OCI-LY7 (cell line): ENCODE measurements around the gene HMOX1. TPM values are rescaled to one million over a fixed set of nuclear protein-coding genes. Genes with fewer than 3 reads are reported as not detected.
A peak's percentile ranks its signal among the peaks of the same experiment; 100 is the strongest.

ENCODE experiments used
- BruUV-seq: library from RNA; stranded (reverse); fragments of 400-500 nt; replicated peaks from 2 replicates; lab custom pipeline; 2021; lab: Mats Ljungman, UMichigan
- CTCF ChIA-PET: fragments of 300-600 bp; sonication (Branson Sonifier 250); formaldehyde crosslinking; loops from one replicate; lab custom pipeline; 2022; ENCODE audit warnings: antibody characterized with exemption; ENCODE audit not compliant: unreplicated experiment; lab: Charles Lee
- POLR2A ChIA-PET: fragments of 300-600 bp; sonication (Branson Sonifier 250); formaldehyde crosslinking; loops from one replicate; lab custom pipeline; 2022; ENCODE audit warnings: antibody characterized with exemption; lab: Charles Lee
- DNase-seq: peaks from one replicate; pipeline ENCODE4 v3.0.0-alpha.2; 2015; ENCODE audit warnings: low spot score
- H2AFZ ChIP-seq: fragments of 200-600 bp; sonication (generic), shearing (Covaris generic); 2 replicates; pipeline ENCODE4 v1.6.1; 2014; ENCODE audit warnings: mild to moderate bottlenecking, antibody characterized with exemption, low read length, moderate library complexity
- H3K27ac ChIP-seq: fragments of 200-600 bp; sonication (generic); 2 replicates; pipeline ENCODE4 v1.5.1; 2014; ENCODE audit warnings: mixed run types, low read depth, mild to moderate bottlenecking, moderate library complexity, low read length, inconsistent platforms; ENCODE audit not compliant: poor library complexity, severe bottlenecking
- H3K36me3 ChIP-seq: fragments of 200-600 bp; sonication (generic); 2 replicates; pipeline ENCODE4 v1.6.1; 2014; ENCODE audit warnings: mild to moderate bottlenecking, antibody characterized with exemption, low read length, moderate library complexity, mixed read lengths; ENCODE audit not compliant: insufficient read depth
- H3K4me1 ChIP-seq: fragments of 200-600 bp; sonication (generic); 2 replicates; pipeline ENCODE4 v1.5.1; 2014; ENCODE audit warnings: mild to moderate bottlenecking, low read length; ENCODE audit not compliant: insufficient read depth, poor library complexity, severe bottlenecking
- H3K4me2 ChIP-seq: fragments of 200-600 bp; sonication (generic); 2 replicates; pipeline ENCODE4 v1.6.1; 2014; ENCODE audit warnings: mild to moderate bottlenecking, low read length
- H3K4me3 ChIP-seq: fragments of 200-600 bp; sonication (generic); 2 replicates; pipeline ENCODE4 v1.5.1; 2014; ENCODE audit warnings: mild to moderate bottlenecking, low read depth, low read length; ENCODE audit not compliant: poor library complexity, severe bottlenecking
- H3K79me2 ChIP-seq: fragments of 200-600 bp; sonication (generic); 2 replicates; pipeline ENCODE4 v1.6.1; 2016; ENCODE audit warnings: low read depth, mild to moderate bottlenecking, low read length, moderate library complexity, mixed read lengths; ENCODE audit not compliant: insufficient read depth
- H3K9me2 ChIP-seq: fragments of 200-600 bp; sonication (generic); 2 replicates; pipeline ENCODE4 v1.6.1; 2016; ENCODE audit warnings: mild to moderate bottlenecking, low read length, mixed read lengths; ENCODE audit not compliant: insufficient read depth
- H3K9me3 ChIP-seq: fragments of 200-600 bp; sonication (generic); 2 replicates; pipeline ENCODE4 v1.6.1; 2014; ENCODE audit warnings: mild to moderate bottlenecking, mixed run types, low read length, mixed read lengths
- H4K20me1 ChIP-seq: fragments of 200-600 bp; sonication (generic); 2 replicates; pipeline ENCODE4 v1.6.1; 2014; ENCODE audit warnings: mild to moderate bottlenecking, antibody characterized with exemption, low read length, moderate library complexity, mixed read lengths; ENCODE audit not compliant: insufficient read depth
- EZH2phosphoT487 ChIP-seq: fragments of 200-600 bp; sonication (generic); IDR thresholded peaks from 2 replicates; pipeline ENCODE4 v1.6.1; 2018; ENCODE audit warnings: low read depth, borderline replicate concordance, mild to moderate bottlenecking, mixed run types, antibody characterized with exemption, low read length, moderate library complexity, mixed read lengths
- intact Hi-C: fragments of 100-400 bp; cut with micrococcal nuclease; formaldehyde crosslinking; loops from one replicate; pipeline ENCODE4 v1.10.0; 2022; ENCODE audit not compliant: unreplicated experiment
- total RNA-seq, 2 experiments: library from RNA; depleted of rRNA in 1 of 2; stranded (reverse); fragments of >200 nt in 1 of 2; shearing (Covaris generic) in 1 of 2; gene quantifications; 2 replicates each; pipeline ENCODE4 v1.2.3, GENCODE V29; 2014 to 2022
- TF ChIP-seq, protein P1 (sequence below): fragments of 200-600 bp; sonication (generic); conservative IDR thresholded peaks from 2 replicates; pipeline ENCODE4 v1.5.1; 2014; ENCODE audit warnings: mild to moderate bottlenecking, antibody characterized with exemption, low read length, moderate library complexity, mixed read lengths

Gene HMOX1
- total RNA-seq, 2 experiments from 2014 or later, result 2.2 to 13.9 TPM

DNA sequence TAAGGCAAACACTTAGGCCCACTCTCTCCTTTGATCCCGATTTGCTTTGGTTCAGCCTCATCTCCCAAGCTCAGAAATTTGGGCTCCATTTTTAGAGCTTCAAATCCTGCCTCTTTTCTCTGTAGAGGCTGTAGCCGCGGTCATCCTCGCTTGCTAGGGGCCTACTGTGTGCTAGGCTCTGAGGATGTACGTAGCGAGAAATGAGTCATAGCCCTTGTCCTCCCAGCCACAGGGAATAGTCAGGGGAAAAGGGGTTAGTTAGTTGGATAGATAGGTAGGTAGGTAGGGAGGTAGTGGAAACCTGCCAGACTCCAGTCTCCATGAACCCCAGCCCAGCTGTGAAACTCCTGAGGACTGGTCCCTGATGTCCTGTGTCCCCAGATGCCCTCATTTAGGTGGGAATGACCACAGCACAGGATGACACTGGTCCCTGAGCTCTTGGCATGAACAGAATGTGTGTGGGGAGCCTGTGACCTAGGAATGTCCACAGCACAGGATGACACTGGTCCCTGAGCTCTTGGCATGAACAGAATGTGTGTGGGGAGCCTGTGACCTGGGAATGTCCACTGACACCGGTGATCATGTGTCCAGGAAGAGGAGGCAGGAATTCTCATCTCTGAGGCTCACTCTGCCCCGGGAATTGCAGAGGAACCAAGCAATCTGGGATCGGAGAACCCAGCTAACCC lies 21.4 kb upstream of the HMOX1 start:
- no peaks in the 10 kb centered on the region for H3K9me3 ChIP-seq

DNA sequence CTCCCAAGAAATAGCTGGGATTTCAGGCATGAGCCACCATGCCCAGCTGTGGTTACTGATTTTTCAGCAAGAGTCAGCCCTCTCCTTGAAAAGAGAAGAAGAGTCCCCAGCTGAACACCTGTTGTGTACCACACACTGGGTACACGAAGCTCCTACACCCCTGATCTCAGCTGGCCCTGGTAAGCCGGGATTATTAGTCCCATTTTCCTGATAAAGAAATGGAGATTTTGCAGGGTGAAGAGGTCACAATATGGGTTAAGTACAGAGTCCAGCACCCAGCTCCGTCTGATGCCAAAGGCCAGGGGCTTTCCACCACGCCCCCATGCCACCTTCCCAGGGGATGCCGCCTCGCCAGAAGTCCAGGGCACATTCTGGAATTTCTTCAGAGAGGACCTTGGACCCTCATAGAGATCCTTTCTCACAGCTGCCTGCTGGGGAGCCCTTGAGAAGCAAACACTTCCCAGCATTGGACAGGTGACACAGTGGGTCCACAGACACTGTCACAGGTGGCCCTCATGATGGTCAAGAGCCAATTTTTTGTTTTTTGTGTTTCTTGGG lies 19.8 kb upstream of the HMOX1 start:
- H3K79me2 ChIP-seq, result no peaks in the 10 kb centered on the region
- ChIA-PET CTCF (interaction anchor here (0.6 kb wide), 1 partner anchor 41 kb away, joined by 3 read pairs; no protein-coding TSS in a partner anchor), POLR2A (interaction anchor here (0.6 to 1.2 kb wide), 2 partner anchors 10 to 43 kb away, joined by 3 to 5 read pairs; no protein-coding TSS in a partner anchor)
- no peaks in the 10 kb centered on the region for H4K20me1 ChIP-seq
- no TSS peak for BruUV-seq
- no peak for TF ChIP-seq EZH2phosphoT487
- TF ChIP-seq, protein P1, sequence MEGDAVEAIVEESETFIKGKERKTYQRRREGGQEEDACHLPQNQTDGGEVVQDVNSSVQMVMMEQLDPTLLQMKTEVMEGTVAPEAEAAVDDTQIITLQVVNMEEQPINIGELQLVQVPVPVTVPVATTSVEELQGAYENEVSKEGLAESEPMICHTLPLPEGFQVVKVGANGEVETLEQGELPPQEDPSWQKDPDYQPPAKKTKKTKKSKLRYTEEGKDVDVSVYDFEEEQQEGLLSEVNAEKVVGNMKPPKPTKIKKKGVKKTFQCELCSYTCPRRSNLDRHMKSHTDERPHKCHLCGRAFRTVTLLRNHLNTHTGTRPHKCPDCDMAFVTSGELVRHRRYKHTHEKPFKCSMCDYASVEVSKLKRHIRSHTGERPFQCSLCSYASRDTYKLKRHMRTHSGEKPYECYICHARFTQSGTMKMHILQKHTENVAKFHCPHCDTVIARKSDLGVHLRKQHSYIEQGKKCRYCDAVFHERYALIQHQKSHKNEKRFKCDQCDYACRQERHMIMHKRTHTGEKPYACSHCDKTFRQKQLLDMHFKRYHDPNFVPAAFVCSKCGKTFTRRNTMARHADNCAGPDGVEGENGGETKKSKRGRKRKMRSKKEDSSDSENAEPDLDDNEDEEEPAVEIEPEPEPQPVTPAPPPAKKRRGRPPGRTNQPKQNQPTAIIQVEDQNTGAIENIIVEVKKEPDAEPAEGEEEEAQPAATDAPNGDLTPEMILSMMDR, result no peak
- peak overlapping the region; percentile 21; the same call in 1 of the 2 replicates for H2AFZ ChIP-seq
- DNase-seq, result no peak
- no peaks in the 10 kb centered on the region for H3K36me3 ChIP-seq
- H3K4me1 ChIP-seq, result peaks cover 52% of the 10 kb centered on the region
- no peak overlapping the region for H3K4me3 ChIP-seq
- H3K27ac ChIP-seq, result no peak overlapping the region
- no peaks in the 10 kb centered on the region for H3K9me3 ChIP-seq
- peak overlapping the region; percentile 30 for H3K4me2 ChIP-seq
- intact Hi-C loops, result no loop called here
- no peaks in the 10 kb centered on the region for H3K9me2 ChIP-seq

More for the DNA sequence above, 21.4 kb upstream of the HMOX1 start:
- Histone ChIP-seq H3K4me2 (no peak overlapping the region), H4K20me1 (no peaks in the 10 kb centered on the region), H3K36me3 (no peaks in the 10 kb centered on the region), H3K4me3 (no peak overlapping the region), H3K9me2 (no peaks in the 10 kb centered on the region), H2AFZ (no peak overlapping the region), H3K27ac (no peak overlapping the region), H3K4me1 (peaks cover 59% of the 10 kb centered on the region), H3K79me2 (no peaks in the 10 kb centered on the region)
- intact Hi-C loops, result loop anchor here (10.0 kb wide), 3 partner anchors 365 to 655 kb away; no protein-coding TSS in a partner anchor
- BruUV-seq, result no TSS peak
- DNase-seq, result no peak
- TF ChIP-seq EZH2phosphoT487, result no peak
- TF ChIP-seq, protein P1, result no peak
- ChIA-PET CTCF (interaction anchor here (1.2 kb wide), 1 partner anchor 33 kb away, joined by 3 read pairs; no protein-coding TSS in a partner anchor), POLR2A (interaction anchor here (0.5 to 1.1 kb wide), 5 partner anchors 12 to 81 kb away, joined by 3 to 5 read pairs (median 3); no protein-coding TSS in a partner anchor)
